ENCODE results near the gene MYO18B.

Gene MYO18B

GRCh38 chr22:26031641-26032040 is 289.7 kb downstream of the MYO18B start:
- TF ChIP-seq CTCF (IDR thresholded peaks at IDR 0.05; ENCODE audit: control extremely low read depth, extremely low read depth, low read depth, missing control alignments): no peak
- no peak for DNase-seq (ENCODE audit: extremely low spot score)
- CTCF ChIA-PET: interaction anchor here (1.3 kb wide), 2 partner anchors 10 to 21 kb away, joined by 3 read pairs; no protein-coding TSS in a partner anchor
- POLR2A ChIA-PET: no interaction called here

GRCh38 chr22:26033071-26033470 is 291.1 kb downstream of the MYO18B start:
- TF ChIP-seq CTCF (IDR thresholded peaks at IDR 0.05; ENCODE audit: control extremely low read depth, extremely low read depth, low read depth, missing control alignments): no peak
- DNase-seq (ENCODE audit: extremely low spot score): no peak
- CTCF ChIA-PET: no interaction called here
- POLR2A ChIA-PET: no interaction called here

- DNase-seq (ENCODE audit: extremely low spot score): no peak
- no peak for TF ChIP-seq CTCF (IDR thresholded peaks at IDR 0.05; ENCODE audit: control extremely low read depth, extremely low read depth, low read depth, missing control alignments)
- POLR2A ChIA-PET: no interaction called here
- CTCF ChIA-PET: no interaction called here
Measured at GRCh38 chr22:26033586-26033985, 291.6 kb downstream of the MYO18B start.

GRCh38 chr22:26035523-26035922 is 293.5 kb downstream of the MYO18B start:
- no peak for TF ChIP-seq CTCF (IDR thresholded peaks at IDR 0.05; ENCODE audit: control extremely low read depth, extremely low read depth, low read depth, missing control alignments)
- DNase-seq (ENCODE audit: extremely low spot score): no peak
- CTCF ChIA-PET: interaction anchor here (1.0 kb wide), 1 partner anchor 18 kb away, joined by 3 read pairs; no protein-coding TSS in a partner anchor
- POLR2A ChIA-PET: no interaction called here

- POLR2A ChIA-PET: no interaction called here
- TF ChIP-seq CTCF (IDR thresholded peaks at IDR 0.05; ENCODE audit: control extremely low read depth, extremely low read depth, low read depth, missing control alignments): no peak
- DNase-seq (ENCODE audit: extremely low spot score): no peak
- CTCF ChIA-PET: no interaction called here
Measured at GRCh38 chr22:26038365-26038764, 296.4 kb downstream of the MYO18B start.

- ChIA-PET CTCF (interaction anchor here (1.1 kb wide), 1 partner anchor 10 kb away, joined by 3 read pairs; no protein-coding TSS in a partner anchor), POLR2A (no interaction called here)
- no peak for TF ChIP-seq CTCF (IDR thresholded peaks at IDR 0.05; ENCODE audit: control extremely low read depth, extremely low read depth, low read depth, missing control alignments)
- no peak for DNase-seq (ENCODE audit: extremely low spot score)
Measured at GRCh38 chr22:26041931-26042330, 299.9 kb downstream of the MYO18B start.

- CTCF ChIA-PET: no interaction called here
- no peak for TF ChIP-seq CTCF (IDR thresholded peaks at IDR 0.05; ENCODE audit: control extremely low read depth, extremely low read depth, low read depth, missing control alignments)
- no peak for DNase-seq (ENCODE audit: extremely low spot score)
- POLR2A ChIA-PET: no interaction called here
Measured at GRCh38 chr22:26043031-26043430, 301.0 kb downstream of the MYO18B start.
